Measurements from ENCODE around the gene HFM1.
A peak's percentile ranks its signal among the peaks of the same experiment; 100 is the strongest.
"Not testable (repeated sequence)": the region's sequence is repeated elsewhere in the genome, so short reads cannot be mapped to it uniquely, and the experiment has no call there.

The HFM1 gene

DNA sequence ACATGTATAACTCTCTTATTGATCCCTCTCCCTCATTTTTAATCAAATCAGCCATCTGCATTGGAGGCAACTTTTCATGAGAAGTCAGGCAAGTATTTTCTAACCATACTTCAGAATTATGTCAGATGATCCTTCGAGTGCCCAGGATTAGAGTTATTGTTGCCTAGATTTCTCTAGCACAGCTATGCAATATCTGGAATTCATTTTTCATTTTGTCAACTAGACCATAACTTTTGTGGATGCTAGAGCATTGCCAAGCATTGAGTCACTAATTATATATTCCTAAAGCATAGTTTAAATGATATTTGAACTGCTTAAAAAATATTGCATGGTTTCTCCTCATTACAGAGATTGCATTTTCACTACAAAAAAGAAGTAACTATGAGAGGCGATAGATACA is 21.2 kb downstream of the HFM1 start:
- peak; percentile 76 for TF ChIP-seq ISL1 (CRISPR knock-in tag; IDR thresholded peaks at IDR 0.05)
- TF ChIP-seq BACH2 (CRISPR knock-in tag; IDR thresholded peaks at IDR 0.05; ENCODE audit: borderline replicate concordance) = no peak
- 0 out of 2 replicates have a peak, but pooled peaks have one; percentile 28 for TF ChIP-seq CREB5 (CRISPR knock-in tag; IDR thresholded peaks at IDR 0.05; ENCODE audit: low read depth)
- ATAC-seq = peak; percentile 64

- TF ChIP-seq ZNF565 (CRISPR knock-in tag; conservative IDR thresholded peaks at IDR 0.05; ENCODE audit: low read depth) = no peak
- TF ChIP-seq RARB (CRISPR knock-in tag; IDR thresholded peaks at IDR 0.05) = no peak
- no peak for TF ChIP-seq CSRNP3 (CRISPR knock-in tag; IDR thresholded peaks at IDR 0.05)
- no peak for TF ChIP-seq TSHZ2 (CRISPR knock-in tag; IDR thresholded peaks at IDR 0.05)
- TF ChIP-seq ARNTL (CRISPR knock-in tag; IDR thresholded peaks at IDR 0.05; ENCODE audit: borderline replicate concordance, low read depth) = no peak
- TF ChIP-seq BACH2 (CRISPR knock-in tag; IDR thresholded peaks at IDR 0.05; ENCODE audit: borderline replicate concordance) = no peak
- no peak for TF ChIP-seq ZNF8 (CRISPR knock-in tag; IDR thresholded peaks at IDR 0.05)
- no peak for TF ChIP-seq ZNF70 (CRISPR knock-in tag; IDR thresholded peaks at IDR 0.05)
- no peak for TF ChIP-seq ZC3H10 (CRISPR knock-in tag; IDR thresholded peaks at IDR 0.05)
- TF ChIP-seq, protein P1, sequence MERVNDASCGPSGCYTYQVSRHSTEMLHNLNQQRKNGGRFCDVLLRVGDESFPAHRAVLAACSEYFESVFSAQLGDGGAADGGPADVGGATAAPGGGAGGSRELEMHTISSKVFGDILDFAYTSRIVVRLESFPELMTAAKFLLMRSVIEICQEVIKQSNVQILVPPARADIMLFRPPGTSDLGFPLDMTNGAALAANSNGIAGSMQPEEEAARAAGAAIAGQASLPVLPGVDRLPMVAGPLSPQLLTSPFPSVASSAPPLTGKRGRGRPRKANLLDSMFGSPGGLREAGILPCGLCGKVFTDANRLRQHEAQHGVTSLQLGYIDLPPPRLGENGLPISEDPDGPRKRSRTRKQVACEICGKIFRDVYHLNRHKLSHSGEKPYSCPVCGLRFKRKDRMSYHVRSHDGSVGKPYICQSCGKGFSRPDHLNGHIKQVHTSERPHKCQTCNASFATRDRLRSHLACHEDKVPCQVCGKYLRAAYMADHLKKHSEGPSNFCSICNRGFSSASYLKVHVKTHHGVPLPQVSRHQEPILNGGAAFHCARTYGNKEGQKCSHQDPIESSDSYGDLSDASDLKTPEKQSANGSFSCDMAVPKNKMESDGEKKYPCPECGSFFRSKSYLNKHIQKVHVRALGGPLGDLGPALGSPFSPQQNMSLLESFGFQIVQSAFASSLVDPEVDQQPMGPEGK (CRISPR knock-in tag; IDR thresholded peaks at IDR 0.05; ENCODE audit: borderline replicate concordance) = no peak
- TF ChIP-seq SNAI2 (CRISPR knock-in tag; IDR thresholded peaks at IDR 0.05) = no peak
- no peak for TF ChIP-seq CSDC2 (CRISPR knock-in tag; IDR thresholded peaks at IDR 0.05)
- TF ChIP-seq GLIS3 (CRISPR knock-in tag; IDR thresholded peaks at IDR 0.05) = no peak
- no peak for TF ChIP-seq TOX (CRISPR knock-in tag; IDR thresholded peaks at IDR 0.05; ENCODE audit: borderline replicate concordance)
- no peak for TF ChIP-seq PPARA (CRISPR knock-in tag; IDR thresholded peaks at IDR 0.05; ENCODE audit: borderline replicate concordance)
- no peak for TF ChIP-seq TCF4 (CRISPR knock-in tag; IDR thresholded peaks at IDR 0.05; ENCODE audit: borderline replicate concordance)
- no peak for ATAC-seq
Measured at GRCh38 chr1:91381844-91382243, 22.8 kb downstream of the HFM1 start.

GRCh38 chr1:91374086-91374485 is 30.6 kb downstream of the HFM1 start:
- no peak for ATAC-seq

GRCh38 chr1:91372230-91372629 is 32.4 kb downstream of the HFM1 start:
- not testable (repeated sequence) for ATAC-seq

More at GRCh38 chr1:91374086-91374485, 30.6 kb downstream of the HFM1 start:
- no peak for TF ChIP-seq ZC3H10 (CRISPR knock-in tag; IDR thresholded peaks at IDR 0.05)
- no peak for TF ChIP-seq ZFP30 (CRISPR knock-in tag; IDR thresholded peaks at IDR 0.05)
- TF ChIP-seq ZFP3 (CRISPR knock-in tag; IDR thresholded peaks at IDR 0.05) = no peak
- no peak for TF ChIP-seq BACH2 (CRISPR knock-in tag; IDR thresholded peaks at IDR 0.05; ENCODE audit: borderline replicate concordance)
- no peak for TF ChIP-seq OSR1 (CRISPR knock-in tag; IDR thresholded peaks at IDR 0.05)
- TF ChIP-seq ZNF565 (CRISPR knock-in tag; conservative IDR thresholded peaks at IDR 0.05; ENCODE audit: low read depth) = no peak
- no peak for TF ChIP-seq GLIS3 (CRISPR knock-in tag; IDR thresholded peaks at IDR 0.05)
- TF ChIP-seq, protein P1 (CRISPR knock-in tag; IDR thresholded peaks at IDR 0.05; ENCODE audit: borderline replicate concordance) = no peak
- TF ChIP-seq CSDC2 (CRISPR knock-in tag; IDR thresholded peaks at IDR 0.05) = no peak
- TF ChIP-seq ZNF8 (CRISPR knock-in tag; IDR thresholded peaks at IDR 0.05) = no peak
- no peak for TF ChIP-seq PPARA (CRISPR knock-in tag; IDR thresholded peaks at IDR 0.05; ENCODE audit: borderline replicate concordance)
- TF ChIP-seq, protein P2, sequence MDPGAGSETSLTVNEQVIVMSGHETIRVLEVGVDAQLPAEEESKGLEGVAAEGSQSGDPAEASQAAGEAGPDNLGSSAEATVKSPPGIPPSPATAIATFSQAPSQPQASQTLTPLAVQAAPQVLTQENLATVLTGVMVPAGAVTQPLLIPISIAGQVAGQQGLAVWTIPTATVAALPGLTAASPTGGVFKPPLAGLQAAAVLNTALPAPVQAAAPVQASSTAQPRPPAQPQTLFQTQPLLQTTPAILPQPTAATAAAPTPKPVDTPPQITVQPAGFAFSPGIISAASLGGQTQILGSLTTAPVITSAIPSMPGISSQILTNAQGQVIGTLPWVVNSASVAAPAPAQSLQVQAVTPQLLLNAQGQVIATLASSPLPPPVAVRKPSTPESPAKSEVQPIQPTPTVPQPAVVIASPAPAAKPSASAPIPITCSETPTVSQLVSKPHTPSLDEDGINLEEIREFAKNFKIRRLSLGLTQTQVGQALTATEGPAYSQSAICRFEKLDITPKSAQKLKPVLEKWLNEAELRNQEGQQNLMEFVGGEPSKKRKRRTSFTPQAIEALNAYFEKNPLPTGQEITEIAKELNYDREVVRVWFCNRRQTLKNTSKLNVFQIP (CRISPR knock-in tag; IDR thresholded peaks at IDR 0.05; ENCODE audit: borderline replicate concordance, low read depth) = no peak
- TF ChIP-seq SNAI2 (CRISPR knock-in tag; IDR thresholded peaks at IDR 0.05) = no peak
